K562 (cell line): ENCODE measurements around the gene AQR.

Experiments
- BHLHE40 ChIP-seq: IDR thresholded peaks from 2 replicates; pipeline ENCODE4 v1.6.1; 2011; ENCODE audit warnings: low read length, improper control_type of control experiment
- EHMT2 ChIP-seq: fragments of 450-650 bp; IDR thresholded peaks from 2 replicates; pipeline ENCODE4 v1.6.1; 2018; ENCODE audit warnings: antibody characterized with exemption
- FOXK2 ChIP-seq, 2 experiments: fragments of 450-650 bp; IDR thresholded peaks in 1 of 2; conservative IDR thresholded peaks in 1 of 2; 2 replicates each; pipeline ENCODE4 v1.6.1; 2016; ENCODE audit warnings: low read depth in 2 of 2, mild to moderate bottlenecking in 1 of 2
- POLR2A ChIP-seq: fragments of 450-650 bp; conservative IDR thresholded peaks from 2 replicates; pipeline ENCODE4 v1.6.1; 2016
- RB1 ChIP-seq: fragments of 450-650 bp; IDR thresholded peaks from 2 replicates; pipeline ENCODE4 v1.6.1; 2017; ENCODE audit warnings: low read depth, mild to moderate bottlenecking
- SUPT5H ChIP-seq: fragments of 450-650 bp; IDR thresholded peaks from 2 replicates; pipeline ENCODE4 v1.6.1; 2016
- TF ChIP-seq, protein P1 (sequence below), 3 experiments: IDR thresholded peaks in 2 of 3; conservative IDR thresholded peaks in 1 of 3; 2 replicates each; pipeline ENCODE4 v1.5.1; 2011 to 2012; ENCODE audit warnings: low read length in 3 of 3, mild to moderate bottlenecking in 3 of 3, control low read depth in 2 of 3, improper control_type of control experiment in 1 of 3, inconsistent platforms in 1 of 3, low read depth in 1 of 3, mixed read lengths in 1 of 3, moderate library complexity in 1 of 3; ENCODE audit not compliant: insufficient read depth in 2 of 3
- TF ChIP-seq, protein P2 (sequence below): fragments of 200-800 bp; sonication (Bioruptor generic); IDR thresholded peaks from 2 replicates; pipeline ENCODE4 v1.6.1; 2016; ENCODE audit warnings: missing genetic modification characterization, missing compliant biosample characterization
- TF ChIP-seq, protein P3 (sequence below), 2 experiments: IDR thresholded peaks; 2 replicates each; pipeline ENCODE4 v1.6.1; 2012; ENCODE audit warnings: improper control_type of control experiment in 2 of 2, low read depth in 2 of 2, low read length in 2 of 2, borderline replicate concordance in 1 of 2

DNA sequence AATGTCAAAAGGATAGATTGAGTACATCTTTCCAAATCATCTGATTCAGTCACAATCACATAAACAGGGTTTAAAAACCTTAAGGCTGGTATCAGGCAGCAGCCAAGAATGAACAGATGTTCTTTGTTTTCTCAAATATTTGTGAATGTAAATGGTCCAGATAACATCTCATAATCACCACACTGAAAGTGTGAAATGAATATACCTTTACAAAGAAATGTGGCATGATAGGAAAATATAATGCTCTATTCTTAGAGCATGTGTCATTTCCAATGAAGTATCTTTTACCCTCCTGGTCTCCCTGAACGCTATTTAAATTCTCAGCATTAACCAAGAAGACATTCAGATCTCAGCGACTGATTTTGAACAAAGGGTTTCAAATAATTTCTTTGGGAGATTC is 165.4 kb downstream of the AQR start:
- TF ChIP-seq, protein P1, sequence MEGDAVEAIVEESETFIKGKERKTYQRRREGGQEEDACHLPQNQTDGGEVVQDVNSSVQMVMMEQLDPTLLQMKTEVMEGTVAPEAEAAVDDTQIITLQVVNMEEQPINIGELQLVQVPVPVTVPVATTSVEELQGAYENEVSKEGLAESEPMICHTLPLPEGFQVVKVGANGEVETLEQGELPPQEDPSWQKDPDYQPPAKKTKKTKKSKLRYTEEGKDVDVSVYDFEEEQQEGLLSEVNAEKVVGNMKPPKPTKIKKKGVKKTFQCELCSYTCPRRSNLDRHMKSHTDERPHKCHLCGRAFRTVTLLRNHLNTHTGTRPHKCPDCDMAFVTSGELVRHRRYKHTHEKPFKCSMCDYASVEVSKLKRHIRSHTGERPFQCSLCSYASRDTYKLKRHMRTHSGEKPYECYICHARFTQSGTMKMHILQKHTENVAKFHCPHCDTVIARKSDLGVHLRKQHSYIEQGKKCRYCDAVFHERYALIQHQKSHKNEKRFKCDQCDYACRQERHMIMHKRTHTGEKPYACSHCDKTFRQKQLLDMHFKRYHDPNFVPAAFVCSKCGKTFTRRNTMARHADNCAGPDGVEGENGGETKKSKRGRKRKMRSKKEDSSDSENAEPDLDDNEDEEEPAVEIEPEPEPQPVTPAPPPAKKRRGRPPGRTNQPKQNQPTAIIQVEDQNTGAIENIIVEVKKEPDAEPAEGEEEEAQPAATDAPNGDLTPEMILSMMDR (IDR thresholded peaks at IDR 0.05 in 2 of 3, conservative IDR thresholded peaks at IDR 0.05 in 1 of 3; ENCODE audit: insufficient read depth in 2 of 3, low read depth in 1 of 3, low read length in 3 of 3) = no peak
- TF ChIP-seq, protein P2, sequence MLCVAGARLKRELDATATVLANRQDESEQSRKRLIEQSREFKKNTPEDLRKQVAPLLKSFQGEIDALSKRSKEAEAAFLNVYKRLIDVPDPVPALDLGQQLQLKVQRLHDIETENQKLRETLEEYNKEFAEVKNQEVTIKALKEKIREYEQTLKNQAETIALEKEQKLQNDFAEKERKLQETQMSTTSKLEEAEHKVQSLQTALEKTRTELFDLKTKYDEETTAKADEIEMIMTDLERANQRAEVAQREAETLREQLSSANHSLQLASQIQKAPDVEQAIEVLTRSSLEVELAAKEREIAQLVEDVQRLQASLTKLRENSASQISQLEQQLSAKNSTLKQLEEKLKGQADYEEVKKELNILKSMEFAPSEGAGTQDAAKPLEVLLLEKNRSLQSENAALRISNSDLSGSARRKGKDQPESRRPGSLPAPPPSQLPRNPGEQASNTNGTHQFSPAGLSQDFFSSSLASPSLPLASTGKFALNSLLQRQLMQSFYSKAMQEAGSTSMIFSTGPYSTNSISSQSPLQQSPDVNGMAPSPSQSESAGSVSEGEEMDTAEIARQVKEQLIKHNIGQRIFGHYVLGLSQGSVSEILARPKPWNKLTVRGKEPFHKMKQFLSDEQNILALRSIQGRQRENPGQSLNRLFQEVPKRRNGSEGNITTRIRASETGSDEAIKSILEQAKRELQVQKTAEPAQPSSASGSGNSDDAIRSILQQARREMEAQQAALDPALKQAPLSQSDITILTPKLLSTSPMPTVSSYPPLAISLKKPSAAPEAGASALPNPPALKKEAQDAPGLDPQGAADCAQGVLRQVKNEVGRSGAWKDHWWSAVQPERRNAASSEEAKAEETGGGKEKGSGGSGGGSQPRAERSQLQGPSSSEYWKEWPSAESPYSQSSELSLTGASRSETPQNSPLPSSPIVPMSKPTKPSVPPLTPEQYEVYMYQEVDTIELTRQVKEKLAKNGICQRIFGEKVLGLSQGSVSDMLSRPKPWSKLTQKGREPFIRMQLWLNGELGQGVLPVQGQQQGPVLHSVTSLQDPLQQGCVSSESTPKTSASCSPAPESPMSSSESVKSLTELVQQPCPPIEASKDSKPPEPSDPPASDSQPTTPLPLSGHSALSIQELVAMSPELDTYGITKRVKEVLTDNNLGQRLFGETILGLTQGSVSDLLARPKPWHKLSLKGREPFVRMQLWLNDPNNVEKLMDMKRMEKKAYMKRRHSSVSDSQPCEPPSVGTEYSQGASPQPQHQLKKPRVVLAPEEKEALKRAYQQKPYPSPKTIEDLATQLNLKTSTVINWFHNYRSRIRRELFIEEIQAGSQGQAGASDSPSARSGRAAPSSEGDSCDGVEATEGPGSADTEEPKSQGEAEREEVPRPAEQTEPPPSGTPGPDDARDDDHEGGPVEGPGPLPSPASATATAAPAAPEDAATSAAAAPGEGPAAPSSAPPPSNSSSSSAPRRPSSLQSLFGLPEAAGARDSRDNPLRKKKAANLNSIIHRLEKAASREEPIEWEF = no peak
- no peak for TF ChIP-seq SUPT5H
- TF ChIP-seq EHMT2 = no peak
- no peak for TF ChIP-seq BHLHE40
- TF ChIP-seq FOXK2 (conservative IDR thresholded peaks at IDR 0.05 in 1 of 2, IDR thresholded peaks at IDR 0.05 in 1 of 2; ENCODE audit: low read depth in 2 of 2) = no peak
- TF ChIP-seq, protein P3, sequence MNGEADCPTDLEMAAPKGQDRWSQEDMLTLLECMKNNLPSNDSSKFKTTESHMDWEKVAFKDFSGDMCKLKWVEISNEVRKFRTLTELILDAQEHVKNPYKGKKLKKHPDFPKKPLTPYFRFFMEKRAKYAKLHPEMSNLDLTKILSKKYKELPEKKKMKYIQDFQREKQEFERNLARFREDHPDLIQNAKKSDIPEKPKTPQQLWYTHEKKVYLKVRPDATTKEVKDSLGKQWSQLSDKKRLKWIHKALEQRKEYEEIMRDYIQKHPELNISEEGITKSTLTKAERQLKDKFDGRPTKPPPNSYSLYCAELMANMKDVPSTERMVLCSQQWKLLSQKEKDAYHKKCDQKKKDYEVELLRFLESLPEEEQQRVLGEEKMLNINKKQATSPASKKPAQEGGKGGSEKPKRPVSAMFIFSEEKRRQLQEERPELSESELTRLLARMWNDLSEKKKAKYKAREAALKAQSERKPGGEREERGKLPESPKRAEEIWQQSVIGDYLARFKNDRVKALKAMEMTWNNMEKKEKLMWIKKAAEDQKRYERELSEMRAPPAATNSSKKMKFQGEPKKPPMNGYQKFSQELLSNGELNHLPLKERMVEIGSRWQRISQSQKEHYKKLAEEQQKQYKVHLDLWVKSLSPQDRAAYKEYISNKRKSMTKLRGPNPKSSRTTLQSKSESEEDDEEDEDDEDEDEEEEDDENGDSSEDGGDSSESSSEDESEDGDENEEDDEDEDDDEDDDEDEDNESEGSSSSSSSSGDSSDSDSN (IDR thresholded peaks at IDR 0.05; ENCODE audit: borderline replicate concordance in 1 of 2, low read depth in 2 of 2, low read length in 2 of 2) = no peak
- no peak for TF ChIP-seq POLR2A
- TF ChIP-seq RB1 = no peak
